GM12874 (cell line): Measurements from ENCODE around the gene MPND.

Experiments used
- TF ChIP-seq, protein P1 (sequence below): IDR thresholded peaks from 2 replicates; pipeline ENCODE4 v1.5.1; 2011; ENCODE audit warnings: low read depth, mild to moderate bottlenecking, control low read depth, low read length, moderate library complexity; ENCODE audit not compliant: insufficient read depth

MPND gene

DNA sequence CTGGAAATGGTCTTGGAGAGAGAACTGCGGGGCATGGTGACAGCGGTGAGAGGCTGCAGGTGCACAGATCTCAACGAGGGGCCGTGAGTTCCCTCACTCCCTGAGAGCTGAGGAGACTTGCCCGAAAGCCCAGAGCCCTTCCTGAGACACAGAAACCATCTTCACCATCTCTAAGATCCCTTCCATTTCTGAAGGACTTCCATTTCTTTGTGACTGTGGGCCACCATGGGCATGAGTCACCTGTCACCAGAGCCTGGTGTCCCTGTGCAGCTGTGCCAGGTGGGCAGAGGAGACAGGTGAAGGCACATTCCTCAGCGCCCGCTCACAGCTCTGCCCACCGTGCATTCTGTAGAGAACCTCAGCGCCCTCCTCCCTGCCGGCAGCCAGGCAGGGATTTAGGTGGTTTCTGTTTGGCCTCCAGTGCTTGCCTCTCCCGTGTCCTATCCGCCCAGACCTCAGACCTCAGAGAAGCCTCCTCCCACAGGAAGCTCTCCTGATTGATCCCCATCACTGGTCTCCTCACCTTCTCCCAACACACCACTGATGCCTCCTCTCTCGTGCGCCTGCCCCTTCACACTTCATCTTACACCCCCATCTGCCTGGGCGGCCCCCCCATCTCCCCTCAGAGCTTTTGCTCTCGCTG is 32.8 kb downstream of the MPND start:
- TF ChIP-seq, protein P1, sequence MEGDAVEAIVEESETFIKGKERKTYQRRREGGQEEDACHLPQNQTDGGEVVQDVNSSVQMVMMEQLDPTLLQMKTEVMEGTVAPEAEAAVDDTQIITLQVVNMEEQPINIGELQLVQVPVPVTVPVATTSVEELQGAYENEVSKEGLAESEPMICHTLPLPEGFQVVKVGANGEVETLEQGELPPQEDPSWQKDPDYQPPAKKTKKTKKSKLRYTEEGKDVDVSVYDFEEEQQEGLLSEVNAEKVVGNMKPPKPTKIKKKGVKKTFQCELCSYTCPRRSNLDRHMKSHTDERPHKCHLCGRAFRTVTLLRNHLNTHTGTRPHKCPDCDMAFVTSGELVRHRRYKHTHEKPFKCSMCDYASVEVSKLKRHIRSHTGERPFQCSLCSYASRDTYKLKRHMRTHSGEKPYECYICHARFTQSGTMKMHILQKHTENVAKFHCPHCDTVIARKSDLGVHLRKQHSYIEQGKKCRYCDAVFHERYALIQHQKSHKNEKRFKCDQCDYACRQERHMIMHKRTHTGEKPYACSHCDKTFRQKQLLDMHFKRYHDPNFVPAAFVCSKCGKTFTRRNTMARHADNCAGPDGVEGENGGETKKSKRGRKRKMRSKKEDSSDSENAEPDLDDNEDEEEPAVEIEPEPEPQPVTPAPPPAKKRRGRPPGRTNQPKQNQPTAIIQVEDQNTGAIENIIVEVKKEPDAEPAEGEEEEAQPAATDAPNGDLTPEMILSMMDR = no peak

DNA sequence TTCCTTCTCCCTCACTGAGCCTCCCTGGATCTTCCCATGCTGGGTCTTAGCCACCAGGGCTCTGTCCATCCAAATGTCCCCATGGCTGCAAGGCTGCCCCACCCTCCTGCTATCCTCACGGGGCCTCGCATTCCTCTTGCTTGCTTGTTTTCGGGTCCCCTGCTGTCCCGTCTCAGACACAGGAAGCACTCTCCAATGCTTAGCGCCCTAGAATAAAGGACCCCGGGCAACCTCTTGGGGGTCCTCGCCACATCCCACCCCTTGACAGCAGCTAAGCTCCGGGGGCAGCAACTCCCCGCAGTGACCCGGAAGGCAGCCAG is 33.3 kb downstream of the MPND start:
- TF ChIP-seq, protein P1 = no peak

DNA sequence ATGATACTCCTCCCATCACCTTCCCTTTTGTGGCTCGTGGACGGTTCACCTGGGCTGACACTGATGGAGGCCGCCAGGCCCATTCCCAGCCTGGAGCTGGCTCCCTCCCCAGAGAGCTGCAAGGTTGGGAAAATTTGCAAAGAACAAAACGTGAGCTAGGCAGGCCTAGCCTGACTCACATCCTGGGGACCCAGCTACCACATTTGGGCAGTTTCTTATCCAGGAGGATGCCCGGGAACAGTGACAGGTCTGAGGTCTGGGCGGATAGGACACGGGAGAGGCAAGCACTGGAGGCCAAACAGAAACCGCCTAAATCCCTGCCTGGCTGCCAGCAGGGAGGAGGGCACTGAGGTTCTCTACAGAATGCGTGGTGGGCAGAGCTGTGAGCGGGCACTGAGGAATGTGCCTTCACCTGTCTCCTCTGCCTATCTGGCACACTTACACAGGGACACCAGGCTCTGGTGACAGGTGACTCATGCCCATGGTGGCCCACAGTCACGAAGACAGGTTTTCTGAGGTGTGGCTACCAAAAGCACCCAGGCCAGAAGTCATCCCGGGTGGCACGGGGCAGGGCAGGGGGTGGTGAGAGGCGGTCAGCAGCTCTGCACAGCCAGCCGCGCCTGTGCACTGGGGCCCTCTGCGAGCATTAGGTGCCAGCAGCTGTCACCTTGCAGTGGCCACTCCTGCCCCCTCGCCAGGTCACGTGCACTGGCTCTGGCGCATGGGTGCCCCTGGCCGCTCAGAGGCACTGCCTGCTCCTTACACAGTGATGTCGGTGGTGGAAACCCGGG is 33.8 kb downstream of the MPND start:
- TF ChIP-seq, protein P1 = no peak

DNA sequence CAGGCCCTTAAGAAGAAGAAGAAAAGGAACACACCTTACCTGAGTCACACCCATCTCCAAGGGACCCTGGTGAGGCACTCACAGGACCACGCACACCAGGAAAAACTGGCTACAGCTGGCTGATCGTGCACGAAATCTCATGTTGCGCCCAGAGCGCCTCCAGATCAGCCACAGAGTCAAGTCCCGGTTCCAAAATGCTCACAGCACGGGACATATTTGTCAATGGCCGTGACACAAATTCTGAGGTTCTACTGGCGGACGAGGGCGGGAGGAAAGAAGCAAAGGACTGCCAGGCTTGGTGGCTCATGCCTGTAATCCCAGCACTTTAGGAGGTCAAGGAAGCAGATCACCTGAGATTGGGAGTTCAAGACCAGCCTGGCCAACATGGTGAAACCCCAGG is 35.5 kb downstream of the MPND start:
- TF ChIP-seq, protein P1 = no peak

DNA sequence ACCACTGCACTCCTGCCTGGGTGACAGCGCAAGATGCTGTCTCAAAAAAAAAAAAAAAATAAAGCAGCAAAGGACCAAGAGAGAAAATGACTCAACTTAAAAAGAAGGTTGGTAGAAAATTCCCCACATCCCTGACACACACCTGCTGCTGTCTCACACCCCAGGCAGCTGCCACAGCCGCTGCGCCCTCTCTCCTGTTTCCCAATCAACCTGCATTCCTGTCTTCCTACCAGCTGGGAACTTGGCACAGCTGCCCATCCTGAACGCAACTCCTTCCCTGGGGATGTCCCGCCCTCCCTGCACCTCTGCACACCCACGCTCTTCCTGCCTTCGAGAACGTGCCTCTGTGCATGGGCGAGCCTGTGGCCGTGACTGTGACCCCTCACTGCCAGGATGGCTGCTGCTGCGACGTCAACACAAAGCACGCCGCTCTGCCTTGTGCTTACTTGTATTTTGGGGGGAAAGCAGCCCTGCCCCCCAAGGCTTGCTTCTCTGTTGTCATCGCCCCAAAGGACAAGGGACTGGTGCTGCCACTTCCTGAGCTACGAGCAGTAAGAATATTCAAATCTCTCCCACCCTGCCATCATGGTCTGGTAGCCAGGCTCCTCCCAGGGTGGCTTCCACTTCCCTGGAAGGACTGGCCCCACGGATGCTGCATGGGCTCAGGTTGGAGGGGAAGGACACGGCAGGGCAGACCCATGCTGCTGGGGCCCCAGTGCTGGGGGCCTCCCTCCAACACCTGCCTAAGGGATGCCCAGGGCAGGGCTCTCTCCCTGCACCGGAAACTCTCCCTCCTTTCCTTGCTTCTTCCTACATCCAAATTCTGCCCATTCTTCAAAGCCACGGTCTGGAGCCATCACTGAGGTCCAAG is 36.3 kb downstream of the MPND start:
- TF ChIP-seq, protein P1 = no peak

DNA sequence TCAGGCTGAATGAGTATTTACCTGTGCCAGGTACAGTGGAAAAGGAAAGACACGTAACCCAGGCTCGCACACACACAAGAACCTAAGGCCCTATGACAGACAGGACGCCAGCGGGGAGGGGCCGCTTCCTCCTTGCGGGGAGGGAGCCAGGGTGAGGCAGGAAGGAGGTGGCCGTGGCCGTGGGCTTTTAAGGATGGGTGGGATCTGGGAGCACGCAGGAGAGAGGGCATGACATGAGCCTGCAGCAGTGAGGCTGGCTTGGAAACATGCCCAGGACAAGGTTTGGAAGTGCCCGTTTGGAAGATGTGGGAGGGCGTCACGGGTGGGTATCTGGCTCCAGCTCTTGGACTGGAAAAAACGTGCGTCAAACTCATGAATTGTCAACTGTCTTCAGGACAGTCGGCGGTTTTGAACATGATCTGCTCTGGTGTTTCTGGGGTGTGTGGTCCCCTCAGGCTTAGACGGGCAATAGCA is 36.9 kb downstream of the MPND start:
- TF ChIP-seq, protein P1 = no peak

DNA sequence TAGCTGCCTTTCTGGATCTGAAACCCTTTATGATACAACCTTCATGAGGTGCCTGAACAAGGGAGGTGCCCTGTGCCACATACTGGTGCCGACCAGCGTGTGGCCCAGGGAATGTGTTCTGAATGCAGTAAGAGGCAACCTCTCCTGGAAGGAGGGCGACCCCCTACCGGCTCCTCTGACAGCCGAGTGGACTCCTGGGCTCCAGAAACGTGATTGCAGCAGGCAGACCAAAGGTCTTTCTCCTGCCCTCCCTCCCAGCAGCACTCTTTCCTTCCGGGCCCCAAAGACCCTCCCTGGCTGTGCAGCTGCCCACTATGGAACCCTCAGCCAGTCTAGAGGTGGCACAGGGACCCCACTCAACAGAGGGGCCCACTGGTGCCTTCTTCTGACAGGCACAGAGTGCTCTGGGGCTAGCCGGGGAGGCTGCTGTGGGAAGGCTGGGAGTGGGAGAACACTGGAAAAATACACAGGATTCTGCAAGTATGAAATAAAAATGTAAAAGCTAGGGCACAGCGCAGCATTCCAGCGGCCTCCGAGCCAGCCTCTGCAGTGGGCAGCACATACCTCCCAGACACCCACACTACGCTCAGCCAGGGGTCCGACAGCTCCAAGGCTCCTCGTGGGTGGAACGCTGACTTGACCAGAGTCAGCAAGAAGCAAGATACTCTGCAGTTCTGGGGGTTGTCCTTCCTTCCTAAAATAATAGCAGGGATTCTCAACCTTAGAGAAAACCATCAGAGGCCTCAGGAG is 42.1 kb downstream of the MPND start:
- TF ChIP-seq, protein P1 = no peak
